ENCODE measurements around the gene DPH5.

DNA sequence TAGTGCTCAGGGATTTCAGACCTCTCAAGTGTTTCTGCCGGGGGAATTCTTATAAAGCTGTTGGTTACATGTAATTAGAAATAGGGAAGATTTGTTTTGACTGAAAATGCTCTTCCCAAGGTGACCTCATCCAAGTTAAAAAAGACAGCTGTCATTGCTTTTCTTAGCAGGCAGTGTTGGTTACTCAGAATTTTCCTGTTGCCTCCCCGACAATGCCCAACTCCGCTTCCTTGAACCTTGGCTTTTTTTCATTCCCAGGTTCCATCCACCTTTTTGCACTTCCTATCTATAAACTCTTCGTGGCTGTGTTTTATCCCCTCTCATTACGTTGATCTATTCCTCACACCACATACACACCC lies 825 bp upstream of the DPH5 start:
- TF ChIP-seq POLR2AphosphoS5 (IDR thresholded peaks at IDR 0.05; ENCODE audit: insufficient read depth, low read depth, low read length) = no peak
- no peak for TF ChIP-seq POLR2A (IDR thresholded peaks at IDR 0.05; ENCODE audit: low read depth, low read length)
- TF ChIP-seq, protein P1, sequence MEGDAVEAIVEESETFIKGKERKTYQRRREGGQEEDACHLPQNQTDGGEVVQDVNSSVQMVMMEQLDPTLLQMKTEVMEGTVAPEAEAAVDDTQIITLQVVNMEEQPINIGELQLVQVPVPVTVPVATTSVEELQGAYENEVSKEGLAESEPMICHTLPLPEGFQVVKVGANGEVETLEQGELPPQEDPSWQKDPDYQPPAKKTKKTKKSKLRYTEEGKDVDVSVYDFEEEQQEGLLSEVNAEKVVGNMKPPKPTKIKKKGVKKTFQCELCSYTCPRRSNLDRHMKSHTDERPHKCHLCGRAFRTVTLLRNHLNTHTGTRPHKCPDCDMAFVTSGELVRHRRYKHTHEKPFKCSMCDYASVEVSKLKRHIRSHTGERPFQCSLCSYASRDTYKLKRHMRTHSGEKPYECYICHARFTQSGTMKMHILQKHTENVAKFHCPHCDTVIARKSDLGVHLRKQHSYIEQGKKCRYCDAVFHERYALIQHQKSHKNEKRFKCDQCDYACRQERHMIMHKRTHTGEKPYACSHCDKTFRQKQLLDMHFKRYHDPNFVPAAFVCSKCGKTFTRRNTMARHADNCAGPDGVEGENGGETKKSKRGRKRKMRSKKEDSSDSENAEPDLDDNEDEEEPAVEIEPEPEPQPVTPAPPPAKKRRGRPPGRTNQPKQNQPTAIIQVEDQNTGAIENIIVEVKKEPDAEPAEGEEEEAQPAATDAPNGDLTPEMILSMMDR (IDR thresholded peaks at IDR 0.05; ENCODE audit: extremely low read depth in 1 of 2, insufficient read depth in 1 of 2, low read depth in 1 of 2, low read length in 2 of 2) = no peak
- TF ChIP-seq EZH2 (IDR thresholded peaks at IDR 0.05; ENCODE audit: borderline replicate concordance, low read depth, low read length, severe bottlenecking) = no peak
- no peak for TF ChIP-seq GATA2 (IDR thresholded peaks at IDR 0.05; ENCODE audit: insufficient read depth, insufficient read length, low read depth, low read length)

Measured in endothelial cell of umbilical vein (primary cell).